GM13977 (cell line): ENCODE measurements around the gene IRF1.

ENCODE experiments used
- DNase-seq: peaks from one replicate; pipeline ENCODE4 v3.0.0; 2012; ENCODE audit warnings: low spot score
- in situ Hi-C: fragments of 300-500 bp; cut with MboI; formaldehyde crosslinking; loops from one replicate; pipeline ENCODE4 v1.12.0; 2022; ENCODE audit warnings: low sequenced_read_pairs, low pct_unique_long_range_greater_than_20kb, mixed read lengths, inconsistent platforms; ENCODE audit not compliant: unreplicated experiment
- TF ChIP-seq, protein P1 (sequence below): IDR thresholded peaks from 2 replicates; pipeline ENCODE4 v1.5.1; 2012; ENCODE audit warnings: mild to moderate bottlenecking, control low read depth; ENCODE audit not compliant: insufficient read depth; ENCODE audit errors: extremely low read depth, missing control alignments

Gene IRF1

DNA sequence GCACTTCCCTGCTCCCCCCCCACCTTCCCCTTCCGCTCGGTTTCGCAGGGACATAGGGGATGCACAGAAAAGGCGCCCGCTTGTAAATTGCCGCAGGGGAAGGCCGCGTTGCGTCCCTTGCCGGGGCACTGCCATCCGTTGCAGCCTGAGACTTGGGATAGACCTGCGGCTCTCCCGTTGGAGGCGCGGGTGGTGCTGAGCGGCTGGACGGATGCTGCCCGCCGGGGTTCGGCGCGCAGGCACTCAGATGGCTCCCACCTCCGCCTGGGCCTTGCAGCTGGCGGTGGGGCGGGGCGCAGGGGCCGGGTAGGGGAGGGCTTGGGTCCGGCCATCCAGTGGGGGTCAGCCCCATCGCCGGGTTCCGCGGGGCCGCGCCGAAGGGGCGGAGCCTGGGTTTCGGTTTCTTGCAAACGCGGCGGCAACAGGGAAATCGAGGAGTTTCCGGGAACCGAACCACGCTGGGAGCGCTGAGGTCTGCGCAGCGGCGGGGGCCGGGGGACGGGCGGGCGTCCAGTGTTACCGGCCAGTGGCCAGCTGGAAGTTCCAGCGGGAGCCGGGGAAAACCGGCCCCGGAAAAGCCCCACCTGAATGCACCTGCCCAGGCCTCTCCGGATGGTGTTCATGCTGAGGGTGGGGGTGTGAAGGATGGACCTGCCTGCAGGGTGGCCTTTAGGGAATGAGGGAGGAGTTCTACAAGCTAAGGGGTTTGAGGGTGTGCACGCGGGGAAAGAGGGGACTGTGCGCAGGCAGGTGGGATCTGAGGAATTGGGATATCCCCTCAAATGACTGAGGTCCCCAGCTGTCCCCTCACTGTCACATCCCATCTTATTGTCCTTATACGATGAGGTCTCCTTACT lies 6.3 kb upstream of the IRF1 start:
- TF ChIP-seq, protein P1, sequence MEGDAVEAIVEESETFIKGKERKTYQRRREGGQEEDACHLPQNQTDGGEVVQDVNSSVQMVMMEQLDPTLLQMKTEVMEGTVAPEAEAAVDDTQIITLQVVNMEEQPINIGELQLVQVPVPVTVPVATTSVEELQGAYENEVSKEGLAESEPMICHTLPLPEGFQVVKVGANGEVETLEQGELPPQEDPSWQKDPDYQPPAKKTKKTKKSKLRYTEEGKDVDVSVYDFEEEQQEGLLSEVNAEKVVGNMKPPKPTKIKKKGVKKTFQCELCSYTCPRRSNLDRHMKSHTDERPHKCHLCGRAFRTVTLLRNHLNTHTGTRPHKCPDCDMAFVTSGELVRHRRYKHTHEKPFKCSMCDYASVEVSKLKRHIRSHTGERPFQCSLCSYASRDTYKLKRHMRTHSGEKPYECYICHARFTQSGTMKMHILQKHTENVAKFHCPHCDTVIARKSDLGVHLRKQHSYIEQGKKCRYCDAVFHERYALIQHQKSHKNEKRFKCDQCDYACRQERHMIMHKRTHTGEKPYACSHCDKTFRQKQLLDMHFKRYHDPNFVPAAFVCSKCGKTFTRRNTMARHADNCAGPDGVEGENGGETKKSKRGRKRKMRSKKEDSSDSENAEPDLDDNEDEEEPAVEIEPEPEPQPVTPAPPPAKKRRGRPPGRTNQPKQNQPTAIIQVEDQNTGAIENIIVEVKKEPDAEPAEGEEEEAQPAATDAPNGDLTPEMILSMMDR = no peak
- DNase-seq = peak; percentile 88
- in situ Hi-C loops = loop anchor here (10.0 kb wide), 1 partner anchor 112 kb away; no protein-coding TSS in a partner anchor

DNA sequence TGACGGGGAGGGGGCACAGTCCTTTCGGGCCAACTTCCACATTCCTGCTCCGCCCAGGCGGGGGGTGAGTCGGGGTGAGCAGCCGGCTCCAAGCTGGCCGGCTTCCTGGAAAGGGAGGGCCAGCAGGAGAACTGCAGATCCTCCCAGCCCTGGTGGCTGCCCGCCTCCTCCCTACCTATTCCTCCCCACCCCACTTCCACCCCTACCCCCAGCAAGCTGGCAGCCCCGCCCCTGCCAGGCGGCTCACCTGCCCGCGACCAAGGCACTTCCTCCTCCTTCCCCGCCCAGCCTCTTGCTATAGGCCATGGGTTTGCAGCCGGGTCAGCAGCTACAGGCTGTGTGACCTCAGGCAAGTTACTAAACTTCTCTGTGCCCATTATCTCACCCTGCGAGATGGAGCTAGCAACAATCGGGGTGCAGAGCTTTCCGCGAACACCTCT lies 5.6 kb upstream of the IRF1 start:
- TF ChIP-seq, protein P1 = no peak
- in situ Hi-C loops = loop anchor here (10.0 kb wide), 1 partner anchor 111 kb away; no protein-coding TSS in a partner anchor
- DNase-seq = peak; percentile 76

DNA sequence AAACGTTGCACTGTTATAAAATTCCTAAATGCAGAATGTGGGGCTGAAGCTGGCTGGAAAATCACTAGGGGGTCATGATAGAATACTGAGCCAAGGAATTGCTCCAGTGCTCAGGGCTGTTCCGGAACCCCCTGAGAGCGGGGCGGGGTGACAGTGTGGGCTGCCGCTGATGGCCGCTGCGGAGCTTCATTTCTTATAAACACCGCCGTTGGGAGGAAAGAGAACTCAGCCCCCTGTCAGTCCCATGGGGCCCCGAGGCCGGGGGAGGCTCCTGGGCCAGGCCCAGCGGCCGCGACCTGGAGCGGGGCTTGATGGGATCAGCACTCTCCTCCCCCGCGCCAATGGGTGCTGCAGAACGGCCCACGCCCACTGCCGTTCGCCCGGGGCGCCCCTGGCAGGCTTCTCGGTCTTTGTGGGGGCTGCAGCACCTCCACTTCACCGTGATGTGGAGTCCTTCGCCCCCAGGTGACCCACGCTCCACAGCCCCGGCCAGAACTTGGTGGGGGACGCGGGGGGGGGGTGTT lies 5.2 kb upstream of the IRF1 start:
- in situ Hi-C loops = loop anchor here (10.0 kb wide), 1 partner anchor 111 kb away; no protein-coding TSS in a partner anchor
- TF ChIP-seq, protein P1 = no peak
- peak; percentile 84 for DNase-seq

DNA sequence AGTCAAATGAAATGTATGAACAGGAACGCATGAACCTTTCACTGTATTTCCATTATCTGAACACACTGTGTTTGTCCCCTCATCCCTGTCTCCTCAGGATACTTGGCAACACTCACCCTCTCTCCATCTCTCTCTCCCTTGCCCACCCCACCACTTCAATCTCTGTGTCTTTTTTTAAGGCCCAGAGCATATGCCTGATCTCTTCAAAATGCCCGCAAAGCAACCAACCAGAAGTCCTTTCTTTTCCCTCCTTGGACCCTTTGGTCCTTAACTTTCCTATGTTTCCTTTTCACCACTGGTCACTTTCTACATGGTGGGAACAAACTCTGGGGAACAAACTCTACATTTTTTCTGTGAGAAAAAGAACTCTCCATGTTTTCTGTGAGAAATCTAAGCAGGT lies 3.2 kb upstream of the IRF1 start:
- DNase-seq = no peak
- in situ Hi-C loops = loop anchor here (10.0 kb wide), 1 partner anchor 109 kb away; no protein-coding TSS in a partner anchor
- TF ChIP-seq, protein P1 = no peak

DNA sequence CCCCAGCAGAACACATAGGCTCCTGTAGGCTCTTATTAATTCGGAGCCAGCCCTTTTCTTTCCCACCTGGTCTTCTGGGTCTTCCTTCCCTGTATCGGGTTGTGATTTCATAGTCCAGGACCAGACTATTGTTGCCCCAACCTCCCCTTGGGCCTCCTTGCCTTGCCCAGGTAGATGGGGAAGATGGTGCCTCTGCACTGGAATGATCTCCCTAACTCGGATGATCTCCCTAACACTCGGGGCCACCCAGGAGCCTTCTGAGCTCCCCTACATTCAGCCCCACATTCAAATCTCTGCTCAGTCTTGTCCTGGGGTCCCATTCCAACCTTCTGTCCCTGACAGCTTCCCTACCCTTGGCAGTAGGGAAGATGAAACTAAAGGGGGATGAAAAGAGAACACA lies 2.7 kb upstream of the IRF1 start:
- in situ Hi-C loops = loop anchor here (10.0 kb wide), 1 partner anchor 108 kb away; no protein-coding TSS in a partner anchor
- DNase-seq = no peak
- TF ChIP-seq, protein P1 = no peak

DNA sequence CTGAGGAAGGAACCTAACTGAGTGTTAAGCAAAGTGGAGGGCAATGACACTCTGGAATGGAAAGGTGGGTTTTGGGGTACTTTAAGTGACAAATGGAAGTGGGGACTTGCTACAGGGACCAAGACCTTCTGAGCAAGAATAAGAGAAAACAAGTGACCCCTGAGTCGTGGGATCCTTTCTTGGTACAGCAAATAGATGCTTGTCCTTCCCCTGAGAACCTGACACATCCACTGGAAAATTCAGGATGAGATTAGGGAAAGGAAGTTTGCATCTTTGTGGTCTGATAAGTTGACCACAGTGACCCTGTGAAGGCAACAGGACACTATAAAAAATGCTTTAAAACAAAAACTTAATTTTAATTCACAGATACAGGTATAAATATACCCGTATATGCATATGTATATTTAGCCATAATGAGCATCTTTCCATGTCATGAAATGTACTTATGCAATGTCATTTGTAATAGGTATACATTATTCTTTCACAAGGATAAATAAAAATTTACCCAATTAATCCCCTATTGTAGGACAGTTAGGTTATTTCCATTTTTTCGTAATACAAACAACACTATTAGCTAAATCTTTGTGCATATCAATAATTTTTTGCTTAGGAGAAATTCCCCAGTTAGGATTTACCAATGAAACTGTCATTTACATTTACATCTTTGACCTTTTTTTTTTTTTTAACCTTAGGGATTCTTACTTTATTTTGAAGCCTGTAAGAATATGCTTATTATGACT lies 2.0 kb upstream of the IRF1 start:
- no peak for DNase-seq
- in situ Hi-C loops = loop anchor here (10.0 kb wide), 1 partner anchor 108 kb away; no protein-coding TSS in a partner anchor
- TF ChIP-seq, protein P1 = no peak
